HEK293 (cell line): ENCODE data around the gene CCDC141.

ENCODE experiments used
- CTCF ChIA-PET: fragments of 350-600 bp; formaldehyde crosslinking; extraction: SDS; loops from one replicate; lab custom pipeline; 2021; ENCODE audit warnings: antibody characterized with exemption; lab: Yijun Ruan, JAX
- POLR2A ChIA-PET: fragments of 300-600 bp; formaldehyde crosslinking; extraction: SDS; loops from one replicate; lab custom pipeline; 2020; ENCODE audit warnings: antibody characterized with exemption, inconsistent platforms; lab: Yijun Ruan, JAX
- H3K27ac ChIP-seq: fragments of 200-500 bp; sonication (Bioruptor generic); 2 replicates; pipeline ENCODE4 v1.5.1; 2014; ENCODE audit warnings: low read depth, low read length, control low read depth, inconsistent platforms; ENCODE audit errors: extremely low read depth
- H3K36me3 ChIP-seq, 2 experiments: fragments of 200-500 bp in 1 of 2; sonication (Bioruptor generic) in 1 of 2; 1 replicate in 1 of 2; 2 replicates in 1 of 2; pipeline ENCODE4 v1.5.1; 2014 to 2017; ENCODE audit warnings: inconsistent platforms in 2 of 2, low read length in 2 of 2; ENCODE audit not compliant: control insufficient read depth in 2 of 2, insufficient read depth in 1 of 2
- H3K4me1 ChIP-seq: fragments of 200-500 bp; sonication (Bioruptor generic); 2 replicates; pipeline ENCODE4 v1.5.1; 2014; ENCODE audit warnings: mild to moderate bottlenecking, low read length, inconsistent platforms; ENCODE audit not compliant: control insufficient read depth, insufficient read depth
- H3K4me3 ChIP-seq: 2 replicates; pipeline ENCODE4 v1.5.1; 2011; ENCODE audit warnings: low read depth, mild to moderate bottlenecking, control low read depth, low read length, moderate library complexity
- H3K9me3 ChIP-seq: fragments of 200-500 bp; sonication (Bioruptor generic); 2 replicates; pipeline ENCODE4 v1.5.1; 2014; ENCODE audit warnings: low read depth, low read length, inconsistent platforms; ENCODE audit not compliant: control insufficient read depth, insufficient read depth
- CTCF ChIP-seq: fragments of 450-650 bp; formaldehyde crosslinking; IDR thresholded peaks from 2 replicates; pipeline ENCODE4 v1.5.1; 2016; ENCODE audit warnings: missing biosample characterization, missing genetic modification characterization
- HOXD13 ChIP-seq: sonication (generic); formaldehyde crosslinking; IDR thresholded peaks from 2 replicates; pipeline ENCODE4 v1.8.0; 2022; ENCODE audit warnings: missing genetic modification reagents, borderline replicate concordance
- IKZF3 ChIP-seq: fragments of 450-650 bp; IDR thresholded peaks from 2 replicates; pipeline ENCODE4 v1.5.0; 2018; ENCODE audit warnings: missing biosample characterization, mild to moderate bottlenecking, missing genetic modification characterization, moderate library complexity
- KLF1 ChIP-seq: fragments of 450-650 bp; formaldehyde crosslinking; IDR thresholded peaks from 2 replicates; pipeline ENCODE4 v1.5.1; 2016; ENCODE audit warnings: missing biosample characterization, missing genetic modification characterization
- KLF17 ChIP-seq: fragments of 450-650 bp; formaldehyde crosslinking; IDR thresholded peaks from 2 replicates; pipeline ENCODE4 v1.5.1; 2016; ENCODE audit warnings: missing biosample characterization, missing genetic modification characterization
- KLF7 ChIP-seq: fragments of 450-650 bp; formaldehyde crosslinking; IDR thresholded peaks from 2 replicates; pipeline ENCODE4 v1.5.1; 2016; ENCODE audit warnings: missing biosample characterization, missing genetic modification characterization, borderline replicate concordance
- OVOL3 ChIP-seq: fragments of 450-650 bp; formaldehyde crosslinking; IDR thresholded peaks from 2 replicates; pipeline ENCODE4 v1.5.1; 2016; ENCODE audit warnings: missing biosample characterization, missing genetic modification characterization
- PBX3 ChIP-seq: sonication (generic); formaldehyde crosslinking; IDR thresholded peaks from 2 replicates; pipeline ENCODE4 v1.8.1; 2022; ENCODE audit warnings: mild to moderate bottlenecking, moderate library complexity, missing genetic modification reagents
- SCRT1 ChIP-seq: fragments of 450-650 bp; formaldehyde crosslinking; IDR thresholded peaks from 2 replicates; pipeline ENCODE4 v1.5.1; 2016; ENCODE audit warnings: missing biosample characterization, missing genetic modification characterization, borderline replicate concordance
- ZFP41 ChIP-seq: fragments of 450-650 bp; formaldehyde crosslinking; IDR thresholded peaks from 2 replicates; pipeline ENCODE4 v1.5.1; 2016; ENCODE audit warnings: missing biosample characterization, missing genetic modification characterization, borderline replicate concordance
- ZNF10 ChIP-seq: fragments of 450-650 bp; formaldehyde crosslinking; IDR thresholded peaks from 2 replicates; pipeline ENCODE4 v1.5.1; 2017; ENCODE audit warnings: missing biosample characterization, missing genetic modification characterization
- ZNF140 ChIP-seq: fragments of 450-650 bp; formaldehyde crosslinking; IDR thresholded peaks from 2 replicates; pipeline ENCODE4 v1.5.1; 2016; ENCODE audit warnings: missing biosample characterization, missing genetic modification characterization
- ZNF155 ChIP-seq: fragments of 450-650 bp; formaldehyde crosslinking; IDR thresholded peaks from 2 replicates; pipeline ENCODE4 v1.5.1; 2016; ENCODE audit warnings: missing biosample characterization, missing genetic modification characterization
- ZNF202 ChIP-seq: fragments of 450-650 bp; formaldehyde crosslinking; IDR thresholded peaks from 2 replicates; pipeline ENCODE4 v1.5.1; 2016; ENCODE audit warnings: missing biosample characterization, missing genetic modification characterization, borderline replicate concordance
- ZNF239 ChIP-seq: fragments of 450-650 bp; formaldehyde crosslinking; IDR thresholded peaks from 2 replicates; pipeline ENCODE4 v1.5.1; 2016; ENCODE audit warnings: missing biosample characterization, missing genetic modification characterization
- ZNF416 ChIP-seq: fragments of 450-650 bp; formaldehyde crosslinking; IDR thresholded peaks from 2 replicates; pipeline ENCODE4 v1.5.1; 2016; ENCODE audit warnings: missing biosample characterization, missing genetic modification characterization
- ZNF433 ChIP-seq: fragments of 450-650 bp; formaldehyde crosslinking; IDR thresholded peaks from 2 replicates; pipeline ENCODE4 v1.5.1; 2016; ENCODE audit warnings: missing biosample characterization, missing genetic modification characterization, low read depth
- ZNF555 ChIP-seq: fragments of 450-650 bp; formaldehyde crosslinking; conservative IDR thresholded peaks from 2 replicates; pipeline ENCODE4 v1.5.1; 2017; ENCODE audit warnings: missing biosample characterization, mild to moderate bottlenecking, missing genetic modification characterization, inconsistent platforms
- ZNF621 ChIP-seq: fragments of 450-650 bp; formaldehyde crosslinking; IDR thresholded peaks from 2 replicates; pipeline ENCODE4 v1.5.1; 2017; ENCODE audit warnings: missing biosample characterization, missing genetic modification characterization
- ZNF777 ChIP-seq: fragments of 450-650 bp; formaldehyde crosslinking; IDR thresholded peaks from 2 replicates; pipeline ENCODE4 v1.5.1; 2017; ENCODE audit warnings: missing biosample characterization, missing genetic modification characterization, borderline replicate concordance
- ZNF830 ChIP-seq: fragments of 450-650 bp; IDR thresholded peaks from 2 replicates; pipeline ENCODE4 v1.5.0; 2018; ENCODE audit warnings: missing biosample characterization, missing genetic modification characterization, low read depth, mild to moderate bottlenecking, moderate library complexity

The CCDC141 gene

GRCh38 chr2:178829981-178830380, 220.0 kb downstream of the CCDC141 start:
- no peaks in the 10 kb centered on the region for H3K36me3 ChIP-seq
- TF ChIP-seq KLF1 (tag by site-specific recombination): no peak
- no peak overlapping the region for H3K4me3 ChIP-seq
- no peaks in the 10 kb centered on the region for H3K4me1 ChIP-seq
- no peaks in the 10 kb centered on the region for H3K9me3 ChIP-seq
- H3K27ac ChIP-seq: no peak overlapping the region
- ChIA-PET CTCF (interaction anchor here (0.6 kb wide), 1 partner anchor 18 kb away, joined by 4 read pairs; no protein-coding TSS in a partner anchor), POLR2A (no interaction called here)

GRCh38 chr2:178829299-178829960, 220.5 kb downstream of the CCDC141 start:
- no peak overlapping the region for H3K4me3 ChIP-seq
- no peak for TF ChIP-seq ZFP41 (tag by site-specific recombination)
- no peak for TF ChIP-seq ZNF555
- TF ChIP-seq ZNF416: no peak
- no peak for TF ChIP-seq KLF7 (tag by site-specific recombination)
- no peak for TF ChIP-seq ZNF239
- TF ChIP-seq, all 188 proteins: peak for 0
- POLR2A ChIA-PET: no interaction called here
- no peak overlapping the region for H3K27ac ChIP-seq
- H3K36me3 ChIP-seq: no peaks in the 10 kb centered on the region
- CTCF ChIA-PET: interaction anchor here (0.6 kb wide), 1 partner anchor 19 kb away, joined by 4 read pairs; no protein-coding TSS in a partner anchor
- no peaks in the 10 kb centered on the region for H3K9me3 ChIP-seq
- no peaks in the 10 kb centered on the region for H3K4me1 ChIP-seq

- ChIA-PET POLR2A (no interaction called here), CTCF (no interaction called here)
- Histone ChIP-seq H3K9me3 (no peaks in the 10 kb centered on the region), H3K4me1 (no peaks in the 10 kb centered on the region), H3K27ac (no peak overlapping the region), H3K4me3 (no peak overlapping the region), H3K36me3 (no peaks in the 10 kb centered on the region)
- TF ChIP-seq OVOL3 (tag by site-specific recombination) (no peak), KLF17 (tag by site-specific recombination) (no peak), ZNF10 (tag by site-specific recombination) (no peak), ZNF830 (tag by site-specific recombination) (no peak), PBX3 (CRISPR knock-in tag) (no peak), SCRT1 (tag by site-specific recombination) (no peak), ZNF433 (tag by site-specific recombination) (no peak), CTCF (no peak), ZNF140 (no peak), ZNF202 (tag by site-specific recombination) (no peak), ZNF621 (tag by site-specific recombination) (no peak), IKZF3 (tag by site-specific recombination) (no peak), ZNF777 (tag by site-specific recombination) (no peak), HOXD13 (CRISPR knock-in tag) (no peak), ZNF239 (no peak), ZNF155 (tag by site-specific recombination) (no peak)
Measured at GRCh38 chr2:178828486-178828881, 221.5 kb downstream of the CCDC141 start.
